Measurements from ENCODE around the gene G3BP2. TPM values are rescaled to one million over a fixed set of nuclear protein-coding genes. Genes with fewer than 3 reads are reported as not detected.

G3BP2 gene
- total and polyA plus RNA-seq, 10 of the 15 experiments (the other 5 are each of a cell fraction or from before 2014, with no cell fraction given) = 22.2 to 176 (median 102) TPM

GRCh38 chr4:75623026-75623425 is 50.2 kb downstream of the G3BP2 start:
- no peak overlapping the region for H3K9ac ChIP-seq (ENCODE audit: control insufficient read depth, insufficient read depth, low read length)
- ChIA-PET POLR2A (no interaction called here), RAD21 (ENCODE audit: unreplicated experiment) (no interaction called here), SMC1A (ENCODE audit: uncharacterized antibody, unreplicated experiment) (no interaction called here), CTCF (no interaction called here)
- no peak for TF ChIP-seq STAT3 (IDR thresholded peaks at IDR 0.05; ENCODE audit: low read depth, low read length)
- H3K9me3 ChIP-seq (replicated peaks; ENCODE audit: control insufficient read depth, insufficient read depth, low read length) = no peaks in the 10 kb centered on the region
- no peaks in the 10 kb centered on the region for H3K79me2 ChIP-seq (ENCODE audit: control insufficient read depth, insufficient read depth, low read length)
- FAIRE-seq = no peak
- 41% methylated on average over 5 of the region's 5 CpGs for WGBS (ENCODE audit: insufficient coverage, insufficient replicate concordance, low lambda C conversion rate, missing lambda C conversion rate)
- H4K20me1 ChIP-seq (ENCODE audit: control insufficient read depth, insufficient read depth) = no peaks in the 10 kb centered on the region
- DNase-seq (ENCODE audit: low read depth, low spot score) = no peak
- intact Hi-C loops (cut with micrococcal nuclease; ENCODE audit: unreplicated experiment) (no loop called here), in situ Hi-C loops (cut with MboI) (no loop called here)
- H3K27me3 ChIP-seq (replicated peaks in 1 of 2; ENCODE audit: control insufficient read depth in 2 of 2, insufficient read depth in 2 of 2, low read length in 1 of 2) = no peaks in the 10 kb centered on the region
- no peak overlapping the region for H3K27ac ChIP-seq (ENCODE audit: control insufficient read depth, insufficient read depth)
- no peaks in the 10 kb centered on the region for H3K4me1 ChIP-seq (ENCODE audit: control insufficient read depth, insufficient read depth, low read length)
- H3K4me3 ChIP-seq = no peak overlapping the region
- no peaks in the 10 kb centered on the region for H3K36me3 ChIP-seq (ENCODE audit: control insufficient read depth in 2 of 2, insufficient read depth in 2 of 2, low read length in 1 of 2)
- no TSS peak for BruUV-seq (replicated peaks)
- no peak overlapping the region for H3K4me2 ChIP-seq (ENCODE audit: control insufficient read depth, insufficient read depth)
- H2AFZ ChIP-seq (ENCODE audit: control insufficient read depth, low read depth, low read length) = no peak overlapping the region
- no peak for ATAC-seq

GRCh38 chr4:75621715-75622114 is 51.5 kb downstream of the G3BP2 start:
- intact Hi-C loops (cut with micrococcal nuclease; ENCODE audit: unreplicated experiment) (no loop called here), in situ Hi-C loops (cut with MboI) (no loop called here)
- POLR2A ChIA-PET = no interaction called here
- DNase-seq (ENCODE audit: low read depth, low spot score) (no peak), ATAC-seq (no peak), FAIRE-seq (no peak)
- Histone ChIP-seq H3K4me1 (ENCODE audit: control insufficient read depth, insufficient read depth, low read length) (no peaks in the 10 kb centered on the region), H3K27me3 (replicated peaks in 1 of 2; ENCODE audit: control insufficient read depth in 2 of 2, insufficient read depth in 2 of 2, low read length in 1 of 2) (no peaks in the 10 kb centered on the region), H3K27ac (ENCODE audit: control insufficient read depth, insufficient read depth) (no peak overlapping the region), H4K20me1 (ENCODE audit: control insufficient read depth, insufficient read depth) (no peaks in the 10 kb centered on the region), H3K36me3 (ENCODE audit: control insufficient read depth in 2 of 2, insufficient read depth in 2 of 2, low read length in 1 of 2) (no peaks in the 10 kb centered on the region), H3K9ac (ENCODE audit: control insufficient read depth, insufficient read depth, low read length) (no peak overlapping the region), H3K79me2 (ENCODE audit: control insufficient read depth, insufficient read depth, low read length) (no peaks in the 10 kb centered on the region), H3K4me3 (no peak overlapping the region), H3K4me2 (ENCODE audit: control insufficient read depth, insufficient read depth) (no peak overlapping the region), H2AFZ (ENCODE audit: control insufficient read depth, low read depth, low read length) (no peak overlapping the region), H3K9me3 (replicated peaks; ENCODE audit: control insufficient read depth, insufficient read depth, low read length) (no peaks in the 10 kb centered on the region)
- no TSS peak for BruUV-seq (replicated peaks)
- CTCF ChIA-PET = no interaction called here
- TF ChIP-seq IRF4 (IDR thresholded peaks at IDR 0.05; ENCODE audit: low read depth, low read length) (no peak), MEF2B (IDR thresholded peaks at IDR 0.05; ENCODE audit: partially characterized antibody, poor library complexity, severe bottlenecking) (no peak), TCF12 (IDR thresholded peaks at IDR 0.05; ENCODE audit: low read depth, low read length) (no peak), HSF1 (IDR thresholded peaks at IDR 0.05; ENCODE audit: low read depth, low read length) (no peak), NRF1 (conservative IDR thresholded peaks at IDR 0.05; ENCODE audit: low read depth, low read length) (no peak), BCL11A (IDR thresholded peaks at IDR 0.05; ENCODE audit: low read depth, low read length) (no peak), NFIC (IDR thresholded peaks at IDR 0.05; ENCODE audit: low read depth, low read length) (no peak), LARP7 (IDR thresholded peaks at IDR 0.05) (no peak), ESRRA (IDR thresholded peaks at IDR 0.05; ENCODE audit: low read length) (no peak), ATF2 (IDR thresholded peaks at IDR 0.05; ENCODE audit: low read length) (no peak), STAT1 (conservative IDR thresholded peaks at IDR 0.05) (no peak)
- SMC1A ChIA-PET (ENCODE audit: uncharacterized antibody, unreplicated experiment) = interaction anchor here (0.5 kb wide), 1 partner anchor 441 kb away, joined by 3 read pairs; no protein-coding TSS in a partner anchor
- RAD21 ChIA-PET (ENCODE audit: unreplicated experiment) = no interaction called here
